HG03159 (cell line): ENCODE data around the gene SERPIND1.

Experiments used
- ATAC-seq: cut with Tn5 transposase; IDR thresholded peaks from one replicate; pipeline ENCODE4 v1.9.1; 2021; ENCODE audit warnings: mild to moderate bottlenecking, moderate library complexity; ENCODE audit not compliant: unreplicated experiment

Gene SERPIND1

GRCh38 chr22:20771918-20772625 is 1.8 kb upstream of the SERPIND1 start:
- ATAC-seq, result no peak

DNA sequence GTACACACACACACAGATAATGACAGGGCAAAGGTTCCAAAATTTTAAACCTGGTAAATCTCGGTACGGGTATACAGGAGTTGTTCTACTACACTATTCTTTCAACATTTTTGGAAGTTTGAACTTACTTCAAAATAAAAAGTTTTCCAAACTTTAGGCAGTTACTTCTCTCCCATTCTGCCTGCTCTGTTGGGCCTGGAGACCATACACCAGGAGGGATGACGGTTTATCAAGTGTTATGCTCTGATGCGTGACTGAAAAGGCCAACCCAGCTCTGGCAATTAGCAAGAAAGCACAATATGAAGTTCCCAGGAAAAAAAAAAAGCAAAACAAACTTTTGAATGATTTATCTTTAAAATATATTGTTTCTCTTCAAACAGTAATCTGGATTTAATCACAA is 969 bp downstream of the SERPIND1 start:
- no peak for ATAC-seq

GRCh38 chr22:20775342-20775895 is 1.5 kb downstream of the SERPIND1 start:
- ATAC-seq, result no peak

DNA sequence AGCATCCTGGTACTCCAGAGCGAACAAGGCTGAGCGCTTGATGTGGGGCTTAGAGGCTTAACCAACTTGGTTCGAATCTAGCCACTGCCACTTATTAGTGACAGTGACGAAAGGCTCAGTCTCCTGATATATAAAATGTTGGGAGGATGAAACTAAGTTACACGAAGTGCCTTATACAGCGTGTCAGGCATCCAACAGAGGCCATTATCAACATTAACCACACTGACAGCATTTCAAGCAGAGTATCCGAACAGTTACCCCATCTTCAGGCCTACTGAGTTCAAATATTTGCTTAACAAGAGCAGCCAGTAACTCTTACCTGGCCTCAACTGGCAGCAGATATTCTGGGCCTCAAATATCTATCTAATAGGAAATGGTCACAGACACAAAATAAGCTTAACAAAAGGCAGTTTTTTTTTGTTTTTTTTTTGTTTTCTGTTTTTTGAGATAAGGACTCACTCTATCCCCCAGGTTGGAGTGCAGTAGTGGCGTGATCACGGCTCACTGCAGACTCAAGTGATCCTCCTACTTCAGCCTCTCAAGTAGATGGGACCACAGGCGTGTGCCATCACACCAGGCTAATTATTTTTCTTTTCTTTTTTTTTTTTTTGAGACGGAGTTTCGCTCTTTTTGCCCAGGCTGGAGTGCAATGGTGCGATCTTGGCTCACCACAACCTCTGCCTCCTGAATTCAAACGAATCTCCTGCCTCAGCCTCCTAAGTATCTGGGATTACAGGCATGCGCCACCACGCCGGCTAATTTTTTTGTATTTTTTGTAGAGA is 2.9 kb downstream of the SERPIND1 start:
- ATAC-seq, result no peak

- no peak for ATAC-seq
Measured at GRCh38 chr22:20777420-20778177, 3.7 kb downstream of the SERPIND1 start.

DNA sequence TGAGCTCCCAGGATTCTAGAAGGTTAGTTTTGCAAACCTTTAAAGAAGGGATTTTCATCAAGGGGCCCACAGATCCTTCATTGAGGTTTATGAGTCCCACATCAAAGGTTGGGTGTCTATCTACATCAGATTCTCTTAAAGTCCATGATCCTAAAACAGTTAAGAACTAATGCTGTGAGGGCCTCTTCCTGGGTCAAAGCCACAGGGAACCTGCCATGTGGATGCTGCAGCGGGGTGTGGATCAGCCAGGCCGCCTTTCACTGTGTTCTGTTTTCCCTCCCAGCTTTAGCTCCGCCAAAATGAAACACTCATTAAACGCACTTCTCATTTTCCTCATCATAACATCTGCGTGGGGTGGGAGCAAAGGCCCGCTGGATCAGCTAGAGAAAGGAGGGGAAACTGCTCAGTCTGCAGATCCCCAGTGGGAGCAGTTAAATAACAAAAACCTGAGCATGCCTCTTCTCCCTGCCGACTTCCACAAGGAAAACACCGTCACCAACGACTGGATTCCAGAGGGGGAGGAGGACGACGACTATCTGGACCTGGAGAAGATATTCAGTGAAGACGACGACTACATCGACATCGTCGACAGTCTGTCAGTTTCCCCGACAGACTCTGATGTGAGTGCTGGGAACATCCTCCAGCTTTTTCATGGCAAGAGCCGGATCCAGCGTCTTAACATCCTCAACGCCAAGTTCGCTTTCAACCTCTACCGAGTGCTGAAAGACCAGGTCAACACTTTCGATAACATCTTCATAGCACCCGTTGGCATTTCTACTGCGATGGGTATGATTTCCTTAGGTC is 5.3 kb downstream of the SERPIND1 start:
- ATAC-seq, result no peak

GRCh38 chr22:20779818-20780158 is 5.9 kb downstream of the SERPIND1 start:
- no peak for ATAC-seq

DNA sequence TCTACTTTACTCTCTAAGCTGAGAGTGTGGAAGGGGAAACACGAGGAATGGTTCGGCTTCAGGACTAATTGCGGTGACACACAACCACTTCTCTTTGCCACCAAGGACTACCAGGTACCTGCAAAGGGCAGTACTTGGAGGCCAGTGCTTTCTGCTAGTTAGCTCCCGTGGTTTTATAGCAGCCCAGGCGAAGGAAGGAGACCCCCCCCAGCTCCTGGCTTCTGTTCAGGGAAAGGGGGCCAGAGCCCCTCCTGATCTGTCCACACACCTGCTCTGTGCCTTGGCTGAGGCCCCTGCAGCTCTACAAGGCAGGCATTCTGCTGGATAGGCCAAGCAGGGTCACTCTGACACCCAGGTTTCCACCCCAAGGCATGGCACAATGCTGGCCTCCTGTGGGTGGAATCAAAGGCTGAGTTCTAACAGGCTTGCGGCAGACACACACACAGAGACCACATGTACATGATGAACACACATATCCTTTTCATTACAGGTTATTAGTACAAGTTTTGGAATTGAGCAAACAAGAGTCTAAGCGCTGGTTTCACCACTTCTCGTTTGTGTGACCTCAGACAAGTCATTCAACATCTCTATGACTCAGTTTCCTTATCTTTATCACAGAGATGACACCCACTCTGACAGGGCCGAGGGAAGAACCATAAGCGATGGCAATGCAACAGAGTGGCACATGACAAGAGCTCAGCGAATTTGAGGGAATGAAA is 7.5 kb downstream of the SERPIND1 start:
- no peak for ATAC-seq

DNA sequence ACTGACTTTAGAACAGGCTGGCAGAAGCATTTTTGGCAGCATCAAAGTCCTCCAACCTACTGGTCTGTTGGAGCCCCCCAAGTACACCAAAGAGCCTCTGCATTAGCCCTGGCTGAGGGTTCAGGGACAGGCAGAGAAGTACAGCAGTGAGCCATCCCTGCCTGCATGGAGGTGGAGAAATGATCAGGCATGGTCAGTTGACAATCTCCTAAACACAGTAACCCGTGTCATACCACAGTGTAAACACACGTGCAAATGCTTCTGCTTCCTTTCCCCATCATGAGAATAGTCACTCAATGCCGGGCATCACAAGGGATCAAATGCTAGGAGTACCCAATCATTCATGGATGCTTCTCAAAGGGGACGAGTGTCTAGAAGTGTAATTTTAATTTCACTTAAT is 8.2 kb downstream of the SERPIND1 start:
- ATAC-seq, result no peak

- no peak for ATAC-seq
Measured at GRCh38 chr22:20782596-20783299, 8.8 kb downstream of the SERPIND1 start.

- ATAC-seq, result no peak
Measured at GRCh38 chr22:20783300-20783673, 9.4 kb downstream of the SERPIND1 start.

DNA sequence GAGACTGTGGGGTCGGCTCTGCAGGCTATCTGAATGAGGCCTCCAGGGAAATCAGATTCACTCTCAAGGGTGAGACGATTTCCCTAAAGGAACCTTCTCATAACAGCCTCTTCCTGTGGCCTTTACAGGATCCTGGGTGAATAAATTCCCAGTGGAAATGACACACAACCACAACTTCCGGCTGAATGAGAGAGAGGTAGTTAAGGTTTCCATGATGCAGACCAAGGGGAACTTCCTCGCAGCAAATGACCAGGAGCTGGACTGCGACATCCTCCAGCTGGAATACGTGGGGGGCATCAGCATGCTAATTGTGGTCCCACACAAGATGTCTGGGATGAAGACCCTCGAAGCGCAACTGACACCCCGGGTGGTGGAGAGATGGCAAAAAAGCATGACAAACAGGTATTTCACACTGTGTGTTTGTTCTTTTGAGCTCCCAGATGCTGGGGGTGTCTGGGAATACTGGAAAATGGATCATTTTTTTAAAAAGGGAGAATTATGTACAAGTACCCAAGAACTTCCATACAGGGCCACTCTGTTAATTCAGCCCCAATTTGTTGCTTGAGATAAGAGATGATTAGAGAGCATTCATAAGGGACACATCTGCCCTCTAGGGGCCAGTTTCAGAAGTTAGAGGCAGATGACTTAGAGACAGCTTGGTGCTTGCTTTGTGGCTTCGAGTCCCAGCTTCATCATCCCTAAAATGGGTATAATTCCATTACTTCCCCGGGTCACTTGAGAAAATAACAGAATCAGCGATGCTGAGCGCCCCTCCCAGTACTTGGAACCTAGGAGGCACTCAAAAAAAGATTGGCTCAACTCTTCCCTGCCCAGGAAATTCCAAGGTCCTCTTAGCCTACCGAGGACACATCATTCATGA is 10.2 kb downstream of the SERPIND1 start:
- no peak for ATAC-seq

GRCh38 chr22:20785415-20785814 is 11.5 kb downstream of the SERPIND1 start:
- ATAC-seq, result no peak

- no peak for ATAC-seq
Measured at GRCh38 chr22:20786048-20786447, 12.1 kb downstream of the SERPIND1 start.

DNA sequence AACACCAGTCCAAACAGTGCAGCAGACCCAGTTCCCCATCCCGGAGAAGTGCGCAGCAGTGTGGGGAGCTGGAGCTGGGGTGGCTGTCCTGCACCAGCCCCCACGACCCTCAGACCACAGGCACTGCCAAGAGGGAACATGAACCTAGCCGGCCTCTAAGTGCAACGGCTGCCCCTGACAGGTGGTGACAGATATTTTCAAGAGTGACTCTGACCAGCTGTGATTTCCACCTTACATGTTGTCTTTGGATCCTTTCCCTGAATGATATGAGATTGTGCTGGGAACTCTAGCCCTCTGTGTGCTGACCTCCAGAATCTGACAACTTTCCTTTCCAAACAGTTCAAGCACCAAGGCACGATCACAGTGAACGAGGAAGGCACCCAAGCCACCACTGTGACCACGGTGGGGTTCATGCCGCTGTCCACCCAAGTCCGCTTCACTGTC is 12.6 kb downstream of the SERPIND1 start:
- ATAC-seq, result no peak

DNA sequence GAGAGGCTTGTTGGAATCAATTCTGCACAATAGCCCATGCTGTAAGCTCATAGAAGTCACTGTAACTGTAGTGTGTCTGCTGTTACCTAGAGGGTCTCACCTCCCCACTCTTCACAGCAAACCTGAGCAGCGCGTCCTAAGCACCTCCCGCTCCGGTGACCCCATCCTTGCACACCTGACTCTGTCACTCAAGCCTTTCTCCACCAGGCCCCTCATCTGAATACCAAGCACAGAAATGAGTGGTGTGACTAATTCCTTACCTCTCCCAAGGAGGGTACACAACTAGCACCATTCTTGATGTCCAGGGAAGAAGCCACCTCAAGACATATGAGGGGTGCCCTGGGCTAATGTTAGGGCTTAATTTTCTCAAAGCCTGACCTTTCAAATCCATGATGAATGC is 13.3 kb downstream of the SERPIND1 start:
- no peak for ATAC-seq

DNA sequence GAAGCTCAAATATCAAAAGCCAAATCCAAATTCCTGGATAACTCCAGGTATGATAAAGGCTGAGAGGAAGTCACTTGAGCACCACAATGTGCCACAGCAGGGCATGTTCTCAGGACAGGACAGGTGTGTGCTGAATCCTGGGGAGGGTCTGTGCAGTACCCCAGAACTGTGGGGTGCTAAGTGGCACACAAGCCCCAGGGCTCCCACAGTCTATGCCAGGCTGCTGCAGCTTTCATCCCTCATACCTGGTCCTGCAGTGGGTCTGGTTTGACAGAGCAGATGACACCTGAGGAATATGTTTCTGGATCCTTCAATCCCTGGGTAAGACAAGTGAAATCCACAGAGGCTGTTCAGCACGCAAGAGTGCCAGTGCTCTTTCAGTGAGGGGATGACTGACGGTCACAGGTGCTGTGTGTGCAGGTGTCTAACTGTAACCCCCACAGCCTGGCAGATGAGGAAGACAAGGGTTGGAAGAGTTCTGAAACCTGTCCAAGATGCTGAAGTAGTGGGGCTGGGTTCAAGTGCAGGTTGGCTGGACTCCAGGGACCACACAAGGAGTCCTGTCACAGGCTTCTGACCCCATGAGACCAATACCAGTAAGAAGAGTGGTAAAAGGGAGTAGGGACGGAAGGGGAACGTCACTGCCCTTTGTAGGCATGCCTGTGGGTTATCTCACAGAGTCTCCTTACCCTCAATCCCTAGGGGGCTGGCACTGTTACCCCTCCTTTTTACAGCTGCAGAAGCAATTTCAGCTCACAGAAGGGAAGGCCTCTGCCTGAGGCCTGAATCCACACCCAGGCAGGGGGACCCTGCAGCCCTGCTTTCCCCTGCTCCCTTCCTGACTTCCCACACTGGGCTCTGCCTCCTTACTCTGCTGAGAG is 14.1 kb downstream of the SERPIND1 start:
- no peak for ATAC-seq
